Measurements from ENCODE around the gene SPTBN1.
A peak's percentile ranks its signal among the peaks of the same experiment; 100 is the strongest.

Gene SPTBN1

DNA sequence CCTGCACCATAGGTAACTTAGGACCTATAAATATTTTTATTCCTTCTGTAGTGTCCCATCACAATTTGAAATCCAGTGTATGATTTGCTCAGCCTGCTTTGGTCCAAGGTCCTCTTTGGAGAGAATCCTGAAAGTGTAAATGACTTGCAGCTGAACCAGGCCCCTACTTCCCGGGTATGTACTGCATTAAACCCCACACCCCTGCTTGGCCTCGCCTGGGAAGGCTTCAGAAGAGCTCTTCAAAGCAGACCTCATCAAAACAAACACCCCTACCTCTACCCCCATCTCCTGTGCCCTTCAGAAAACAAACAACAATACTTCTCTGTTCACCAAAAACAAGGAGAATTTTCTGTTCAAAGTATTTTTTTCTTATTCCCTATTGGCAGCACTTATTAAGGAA is 9.5 kb upstream of the SPTBN1 start:
- no peak overlapping the region for H3K27ac ChIP-seq (ENCODE audit: low read length)
- no peak overlapping the region for H2AFZ ChIP-seq (ENCODE audit: low read depth, low read length)
- no peak overlapping the region for H3K4me3 ChIP-seq (ENCODE audit: low read length)
- H3K4me2 ChIP-seq (ENCODE audit: low read length) = no peak overlapping the region
- no peak overlapping the region for H3K9ac ChIP-seq (ENCODE audit: low read length)
- H4K20me1 ChIP-seq (ENCODE audit: insufficient read depth, low read length) = no peaks in the 10 kb centered on the region
- no peak for TF ChIP-seq CTCF (IDR thresholded peaks at IDR 0.05; ENCODE audit: low read depth, low read length)
- TF ChIP-seq EZH2phosphoT487 (IDR thresholded peaks at IDR 0.05; ENCODE audit: low read depth) = no peak
- no peaks in the 10 kb centered on the region for H3K79me2 ChIP-seq (ENCODE audit: low read length)
- H3K36me3 ChIP-seq (replicated peaks; ENCODE audit: low read depth, low read length) = no peaks in the 10 kb centered on the region
- H3K9me3 ChIP-seq (ENCODE audit: insufficient read depth, low read length) = no peaks in the 10 kb centered on the region
- H3K4me1 ChIP-seq (ENCODE audit: low read length) = no peaks in the 10 kb centered on the region
- H3K27me3 ChIP-seq (ENCODE audit: low read depth, low read length) = no peaks in the 10 kb centered on the region

DNA sequence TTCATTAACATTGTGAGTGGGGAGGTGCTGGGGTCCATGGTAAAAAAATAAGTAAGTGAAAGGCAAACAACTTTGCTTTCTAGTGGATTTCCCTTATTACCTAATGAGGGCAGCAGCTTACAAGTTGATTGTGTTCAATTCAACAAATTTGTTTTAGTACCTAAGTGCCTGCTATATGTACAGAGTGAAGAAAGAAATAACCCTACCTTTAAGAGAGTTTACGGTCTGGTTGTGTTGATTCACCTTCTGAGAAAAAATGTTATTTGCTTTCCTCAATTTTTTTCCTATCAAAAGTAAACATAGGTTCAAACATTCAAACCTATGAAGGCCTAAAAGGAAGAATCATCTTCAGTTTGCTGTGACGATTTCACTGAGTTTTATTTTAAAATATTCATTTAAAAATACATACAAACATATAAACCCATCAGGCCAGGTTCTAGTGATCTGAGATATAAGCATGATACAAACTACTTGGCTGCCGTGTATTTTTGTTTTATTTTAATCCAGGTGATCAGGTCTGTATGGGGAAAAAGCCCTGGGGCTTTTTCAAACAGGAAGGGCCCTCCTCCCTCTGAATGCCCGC is 1.5 kb upstream of the SPTBN1 start:
- Histone ChIP-seq H3K27ac (ENCODE audit: low read length) (no peak overlapping the region), H3K79me2 (ENCODE audit: low read length) (0 out of 2 replicates have a peak, but pooled peaks cover 4% of the 10 kb centered on the region), H3K27me3 (ENCODE audit: low read depth, low read length) (peaks cover 10% of the 10 kb centered on the region; the same call in 1 of the 2 replicates), H3K4me3 (ENCODE audit: low read length) (peak overlapping the region; percentile 93), H3K4me2 (ENCODE audit: low read length) (peak overlapping the region; percentile 92), H4K20me1 (ENCODE audit: insufficient read depth, low read length) (no peaks in the 10 kb centered on the region), H3K4me1 (ENCODE audit: low read length) (peaks cover 19% of the 10 kb centered on the region), H3K9ac (ENCODE audit: low read length) (peak overlapping the region; percentile 62; the same call in 1 of the 2 replicates), H2AFZ (ENCODE audit: low read depth, low read length) (peak overlapping the region; percentile 76; the same call in 1 of the 2 replicates), H3K9me3 (ENCODE audit: insufficient read depth, low read length) (no peaks in the 10 kb centered on the region), H3K36me3 (replicated peaks; ENCODE audit: low read depth, low read length) (no peaks in the 10 kb centered on the region)
- TF ChIP-seq CTCF (IDR thresholded peaks at IDR 0.05; ENCODE audit: low read depth, low read length) = peak; percentile 22; the same call in 1 of the 2 replicates
- no peak for TF ChIP-seq EZH2phosphoT487 (IDR thresholded peaks at IDR 0.05; ENCODE audit: low read depth)

- no peaks in the 10 kb centered on the region for H3K36me3 ChIP-seq (replicated peaks; ENCODE audit: low read depth, low read length)
- H3K9me3 ChIP-seq (ENCODE audit: insufficient read depth, low read length) = no peaks in the 10 kb centered on the region
- H3K79me2 ChIP-seq (ENCODE audit: low read length) = 0 out of 2 replicates have a peak, but pooled peaks cover 4% of the 10 kb centered on the region
- H3K4me2 ChIP-seq (ENCODE audit: low read length) = peak overlapping the region; percentile 92
- no peaks in the 10 kb centered on the region for H4K20me1 ChIP-seq (ENCODE audit: insufficient read depth, low read length)
- H3K9ac ChIP-seq (ENCODE audit: low read length) = peak overlapping the region; percentile 62; the same call in 1 of the 2 replicates
- peak overlapping the region; percentile 93 for H3K4me3 ChIP-seq (ENCODE audit: low read length)
- H3K4me1 ChIP-seq (ENCODE audit: low read length) = peaks cover 19% of the 10 kb centered on the region
- H2AFZ ChIP-seq (ENCODE audit: low read depth, low read length) = peak overlapping the region; percentile 76; the same call in 1 of the 2 replicates
- H3K27me3 ChIP-seq (ENCODE audit: low read depth, low read length) = peaks cover 10% of the 10 kb centered on the region; the same call in 1 of the 2 replicates
- TF ChIP-seq EZH2phosphoT487 (IDR thresholded peaks at IDR 0.05; ENCODE audit: low read depth) (no peak), CTCF (IDR thresholded peaks at IDR 0.05; ENCODE audit: low read depth, low read length) (no peak)
- H3K27ac ChIP-seq (ENCODE audit: low read length) = no peak overlapping the region
These were observed 980 bp upstream of the SPTBN1 start for GRCh38 chr2:54455131-54455562.

GRCh38 chr2:54456362-54456611 is 160 bp downstream of the SPTBN1 start:
- Histone ChIP-seq H3K79me2 (ENCODE audit: low read length) (0 out of 2 replicates have a peak, but pooled peaks cover 4% of the 10 kb centered on the region), H3K9me3 (ENCODE audit: insufficient read depth, low read length) (no peaks in the 10 kb centered on the region), H3K9ac (ENCODE audit: low read length) (peak overlapping the region; percentile 67), H2AFZ (ENCODE audit: low read depth, low read length) (no peak overlapping the region), H3K27me3 (ENCODE audit: low read depth, low read length) (peaks cover 10% of the 10 kb centered on the region; the same call in 1 of the 2 replicates), H3K4me1 (ENCODE audit: low read length) (peaks cover 19% of the 10 kb centered on the region), H4K20me1 (ENCODE audit: insufficient read depth, low read length) (no peaks in the 10 kb centered on the region), H3K36me3 (replicated peaks; ENCODE audit: low read depth, low read length) (no peaks in the 10 kb centered on the region), H3K27ac (ENCODE audit: low read length) (no peak overlapping the region), H3K4me2 (ENCODE audit: low read length) (peak overlapping the region; percentile 92), H3K4me3 (ENCODE audit: low read length) (peak overlapping the region; percentile 93)
- TF ChIP-seq CTCF (IDR thresholded peaks at IDR 0.05; ENCODE audit: low read depth, low read length) (no peak), EZH2phosphoT487 (IDR thresholded peaks at IDR 0.05; ENCODE audit: low read depth) (no peak)
